Nephron progenitor cell (in vitro differentiated cells): ENCODE results near the gene FUT1.

ENCODE experiments used
- DNase-seq: peaks from one replicate; pipeline ENCODE4 v3.0.0; 2021
- H3K27ac Mint-ChIP-seq: 2 replicates; pipeline ENCODE4 v1.8.0; 2021; ENCODE audit warnings: mild to moderate bottlenecking, moderate library complexity, mixed read lengths
- H3K27me3 Mint-ChIP-seq: 2 replicates; pipeline ENCODE4 v1.8.0; 2021; ENCODE audit warnings: mild to moderate bottlenecking, low read depth, mixed read lengths; ENCODE audit not compliant: poor library complexity
- H3K36me3 Mint-ChIP-seq: 2 replicates; pipeline ENCODE4 v1.8.0; 2021; ENCODE audit warnings: low read depth, mixed read lengths
- H3K4me1 Mint-ChIP-seq: 2 replicates; pipeline ENCODE4 v1.8.0; 2021; ENCODE audit warnings: mixed read lengths
- H3K4me3 Mint-ChIP-seq: 2 replicates; pipeline ENCODE4 v1.8.0; 2021; ENCODE audit warnings: mild to moderate bottlenecking, moderate library complexity, mixed read lengths
- H3K9me3 Mint-ChIP-seq: 2 replicates; pipeline ENCODE4 v1.8.0; 2021; ENCODE audit warnings: mild to moderate bottlenecking, moderate library complexity, mixed read lengths
- TF ChIP-seq, protein P1 (sequence below): fragments of 200-600 bp; sonication (generic); IDR thresholded peaks from 2 replicates; pipeline ENCODE4 v1.5.0; 2021; ENCODE audit warnings: antibody characterized with exemption

The FUT1 gene

GRCh38 chr19:48711106-48711662 is 41.3 kb downstream of the FUT1 start:
- Mint-ChIP-seq H3K27ac (no peak overlapping the region), H3K9me3 (peaks cover 20% of the 10 kb centered on the region), H3K36me3 (peaks cover 24% of the 10 kb centered on the region), H3K4me3 (peak overlapping the region; percentile 45), H3K4me1 (peaks cover 42% of the 10 kb centered on the region), H3K27me3 (peaks cover 22% of the 10 kb centered on the region)
- DNase-seq, result no peak
- TF ChIP-seq, protein P1, sequence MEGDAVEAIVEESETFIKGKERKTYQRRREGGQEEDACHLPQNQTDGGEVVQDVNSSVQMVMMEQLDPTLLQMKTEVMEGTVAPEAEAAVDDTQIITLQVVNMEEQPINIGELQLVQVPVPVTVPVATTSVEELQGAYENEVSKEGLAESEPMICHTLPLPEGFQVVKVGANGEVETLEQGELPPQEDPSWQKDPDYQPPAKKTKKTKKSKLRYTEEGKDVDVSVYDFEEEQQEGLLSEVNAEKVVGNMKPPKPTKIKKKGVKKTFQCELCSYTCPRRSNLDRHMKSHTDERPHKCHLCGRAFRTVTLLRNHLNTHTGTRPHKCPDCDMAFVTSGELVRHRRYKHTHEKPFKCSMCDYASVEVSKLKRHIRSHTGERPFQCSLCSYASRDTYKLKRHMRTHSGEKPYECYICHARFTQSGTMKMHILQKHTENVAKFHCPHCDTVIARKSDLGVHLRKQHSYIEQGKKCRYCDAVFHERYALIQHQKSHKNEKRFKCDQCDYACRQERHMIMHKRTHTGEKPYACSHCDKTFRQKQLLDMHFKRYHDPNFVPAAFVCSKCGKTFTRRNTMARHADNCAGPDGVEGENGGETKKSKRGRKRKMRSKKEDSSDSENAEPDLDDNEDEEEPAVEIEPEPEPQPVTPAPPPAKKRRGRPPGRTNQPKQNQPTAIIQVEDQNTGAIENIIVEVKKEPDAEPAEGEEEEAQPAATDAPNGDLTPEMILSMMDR, result no peak

DNA sequence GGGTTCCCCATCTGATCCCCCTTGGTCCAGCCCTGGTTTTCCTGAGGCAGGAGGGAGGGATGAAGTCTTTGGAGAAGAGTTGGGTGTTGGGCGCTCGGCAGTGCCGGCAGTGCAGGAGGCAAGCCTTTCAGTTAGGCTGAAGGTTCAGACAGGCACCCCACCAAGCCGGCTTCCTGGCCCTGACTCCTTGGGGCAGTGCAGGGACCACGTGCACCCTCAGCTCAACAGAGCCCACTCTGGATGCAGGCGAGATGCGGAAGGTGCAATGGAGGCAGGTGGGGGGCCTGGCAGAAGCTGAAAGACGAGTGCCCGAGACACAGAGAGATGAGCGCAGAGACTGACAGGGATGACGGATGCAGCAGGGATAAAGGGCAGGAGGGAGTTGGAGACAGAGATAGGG is 44.0 kb downstream of the FUT1 start:
- Mint-ChIP-seq H3K27me3 (peaks cover 20% of the 10 kb centered on the region), H3K9me3 (peaks cover 27% of the 10 kb centered on the region), H3K36me3 (peaks cover 45% of the 10 kb centered on the region), H3K27ac (no peak overlapping the region), H3K4me3 (no peak overlapping the region), H3K4me1 (peaks cover 20% of the 10 kb centered on the region)
- DNase-seq, result no peak
- TF ChIP-seq, protein P1, result no peak

GRCh38 chr19:48705431-48705830 is 47.0 kb downstream of the FUT1 start:
- Mint-ChIP-seq H3K36me3 (peaks cover 52% of the 10 kb centered on the region), H3K4me1 (peaks cover 10% of the 10 kb centered on the region), H3K27me3 (peaks cover 16% of the 10 kb centered on the region), H3K4me3 (no peak overlapping the region), H3K9me3 (peaks cover 22% of the 10 kb centered on the region), H3K27ac (no peak overlapping the region)
- TF ChIP-seq, protein P1, result no peak
- DNase-seq, result no peak

- Mint-ChIP-seq H3K9me3 (peaks cover 17% of the 10 kb centered on the region), H3K27ac (no peak overlapping the region), H3K36me3 (peaks cover 46% of the 10 kb centered on the region), H3K27me3 (peaks cover 21% of the 10 kb centered on the region), H3K4me3 (no peak overlapping the region), H3K4me1 (peaks cover 10% of the 10 kb centered on the region)
- no peak for DNase-seq
- TF ChIP-seq, protein P1, result no peak
Measured at GRCh38 chr19:48703316-48703715, 49.1 kb downstream of the FUT1 start.

DNA sequence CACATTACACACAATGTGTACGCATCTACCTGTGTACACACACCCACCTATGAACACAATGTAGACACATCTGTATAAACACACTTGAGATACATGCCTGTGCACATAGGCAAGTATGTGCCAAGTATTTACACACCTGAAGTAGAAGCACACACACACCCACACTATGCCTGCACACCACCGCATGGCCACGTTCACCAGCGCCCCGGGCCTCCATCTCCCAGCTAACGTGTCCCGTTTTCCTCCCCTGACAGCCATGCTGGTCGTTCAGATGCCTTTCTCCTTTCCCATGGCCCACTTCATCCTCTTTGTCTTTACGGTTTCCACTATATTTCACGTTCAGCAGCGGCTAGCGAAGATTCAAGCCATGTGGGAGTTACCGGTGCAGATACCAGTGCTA is 49.7 kb downstream of the FUT1 start:
- H3K4me3 Mint-ChIP-seq, result no peak overlapping the region
- peaks cover 17% of the 10 kb centered on the region for H3K9me3 Mint-ChIP-seq
- no peak for DNase-seq
- H3K27me3 Mint-ChIP-seq, result peaks cover 21% of the 10 kb centered on the region
- TF ChIP-seq, protein P1, result no peak
- H3K4me1 Mint-ChIP-seq, result peaks cover 10% of the 10 kb centered on the region
- H3K27ac Mint-ChIP-seq, result no peak overlapping the region
- peaks cover 43% of the 10 kb centered on the region for H3K36me3 Mint-ChIP-seq

DNA sequence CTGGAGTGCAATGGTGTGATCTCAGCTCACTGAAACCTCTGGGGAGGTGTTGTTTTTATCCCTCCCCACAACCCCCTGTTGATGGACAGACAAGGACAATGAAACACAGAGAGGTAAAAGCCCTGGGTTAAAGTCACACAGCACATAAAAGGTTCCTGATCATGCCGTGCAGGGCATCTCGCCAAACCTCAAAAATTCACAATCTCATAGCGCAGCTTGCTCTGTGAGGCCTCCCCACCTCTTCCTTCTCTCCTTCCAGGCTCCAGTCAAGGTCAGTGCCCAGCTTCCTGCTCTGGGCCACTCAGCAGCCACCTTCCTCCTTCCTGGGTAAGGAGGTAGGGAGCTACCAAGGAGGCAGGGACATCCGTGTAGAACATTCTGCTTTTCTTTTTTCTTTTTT is 54.4 kb downstream of the FUT1 start:
- Mint-ChIP-seq H3K27ac (no peak overlapping the region), H3K4me1 (peaks cover 25% of the 10 kb centered on the region), H3K9me3 (peaks cover 12% of the 10 kb centered on the region), H3K27me3 (peaks cover 58% of the 10 kb centered on the region), H3K4me3 (peak overlapping the region; percentile 23), H3K36me3 (peaks cover 21% of the 10 kb centered on the region)
- TF ChIP-seq, protein P1, result no peak
- no peak for DNase-seq
